SKM-1 (cell line): ENCODE measurements around the gene SMIM32.

ENCODE experiments used
- DNase-seq: peaks from one replicate; lab custom pipeline; 2025; ENCODE audit not compliant: unreplicated experiment; lab: John Stamatoyannopoulos, UW

Gene SMIM32

DNA sequence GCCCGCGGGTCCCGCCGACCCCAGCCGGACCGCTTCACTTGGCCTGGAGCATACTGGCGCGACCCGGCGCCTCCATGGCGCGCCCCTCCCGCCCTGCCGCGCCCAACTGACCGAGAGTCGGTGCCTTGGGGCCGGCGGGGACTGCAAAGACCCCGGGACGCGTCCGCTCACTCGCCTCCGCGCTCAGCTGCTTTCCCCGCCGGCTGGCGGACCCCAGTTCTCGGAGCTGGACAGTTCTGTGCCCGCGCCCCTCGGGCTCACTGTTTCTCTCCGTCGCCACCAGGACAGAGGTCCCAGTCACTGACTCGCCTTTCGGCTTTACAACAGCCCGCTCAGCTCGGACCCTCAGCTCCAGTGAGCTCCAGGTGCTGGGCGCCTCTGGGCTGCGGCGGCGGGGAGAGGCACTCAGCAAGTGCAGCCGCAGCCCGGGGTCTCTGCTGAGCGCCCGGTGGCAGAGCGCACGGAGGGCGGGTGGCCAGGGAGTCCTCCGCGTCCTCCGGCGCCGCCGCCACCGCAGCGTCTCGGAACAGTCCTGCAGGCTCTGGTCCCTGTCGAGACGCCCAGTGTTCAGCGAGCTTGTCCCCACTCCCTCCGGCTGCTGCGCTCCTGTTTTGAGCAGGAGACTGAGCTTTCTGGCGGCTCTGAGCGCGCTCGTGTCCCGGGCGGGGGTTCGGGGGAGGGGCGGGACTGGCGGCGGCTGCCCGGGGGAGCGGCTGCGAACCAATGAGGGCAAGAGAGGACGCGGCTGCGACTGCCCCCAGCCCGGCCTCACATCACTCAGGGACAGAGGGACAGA lies at the start of gene SMIM32:
Gene SMIM32 (minus strand): TSS at position 637 of the 796 bp plus-strand sequence. CDS start 638 bp downstream, outside the sequence.
- DNase-seq: no peak

DNA sequence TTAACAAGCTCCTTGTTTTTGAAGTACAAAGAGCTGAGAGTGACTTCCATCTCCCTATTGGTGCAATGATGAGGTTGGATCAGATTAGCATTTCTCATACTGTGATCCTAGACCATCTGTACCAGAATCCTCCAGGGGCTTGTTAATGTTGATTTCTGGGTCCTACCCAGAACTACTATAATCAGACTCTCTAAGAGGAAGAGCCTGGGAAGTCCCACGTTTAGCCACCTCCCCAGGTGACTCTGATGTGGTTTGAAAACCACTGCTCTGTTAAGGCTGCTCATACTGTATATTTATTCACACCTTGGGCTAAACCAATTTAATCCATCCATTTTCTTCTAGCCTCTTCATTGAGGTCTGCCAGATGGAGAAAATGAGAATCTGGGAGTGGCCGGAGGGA lies 49.6 kb upstream of the SMIM32 start:
- no peak for DNase-seq

- no peak for DNase-seq
These were observed 49.2 kb upstream of the SMIM32 start for GRCh38 chr5:136242136-136242535.

GRCh38 chr5:136240894-136241293 lies 47.9 kb upstream of the SMIM32 start:
- no peak for DNase-seq

GRCh38 chr5:136236479-136237083 lies 43.6 kb upstream of the SMIM32 start:
- no peak for DNase-seq

DNA sequence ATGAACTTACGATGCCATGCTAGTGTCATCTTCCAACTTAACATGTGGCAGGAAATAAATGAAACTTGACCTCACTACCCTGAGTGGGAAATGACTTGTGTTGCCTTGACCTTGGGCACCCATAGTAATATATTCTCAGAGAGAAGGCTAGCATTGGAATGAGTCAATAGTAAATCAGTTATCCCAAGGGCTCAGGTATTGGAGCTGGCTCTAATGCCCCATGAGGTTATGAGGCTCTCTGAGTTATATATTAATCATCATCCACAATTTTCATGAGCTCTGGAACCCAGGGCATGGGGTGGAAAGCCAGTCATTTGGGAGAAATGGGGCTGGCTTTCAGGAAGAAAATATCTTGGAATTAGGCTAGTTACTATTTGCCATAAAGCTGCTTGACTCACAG lies 42.4 kb upstream of the SMIM32 start:
- no peak for DNase-seq

GRCh38 chr5:136232316-136232715 lies 39.4 kb upstream of the SMIM32 start:
- DNase-seq: no peak

- no peak for DNase-seq
These were observed 37.2 kb upstream of the SMIM32 start for GRCh38 chr5:136230176-136230575.

DNA sequence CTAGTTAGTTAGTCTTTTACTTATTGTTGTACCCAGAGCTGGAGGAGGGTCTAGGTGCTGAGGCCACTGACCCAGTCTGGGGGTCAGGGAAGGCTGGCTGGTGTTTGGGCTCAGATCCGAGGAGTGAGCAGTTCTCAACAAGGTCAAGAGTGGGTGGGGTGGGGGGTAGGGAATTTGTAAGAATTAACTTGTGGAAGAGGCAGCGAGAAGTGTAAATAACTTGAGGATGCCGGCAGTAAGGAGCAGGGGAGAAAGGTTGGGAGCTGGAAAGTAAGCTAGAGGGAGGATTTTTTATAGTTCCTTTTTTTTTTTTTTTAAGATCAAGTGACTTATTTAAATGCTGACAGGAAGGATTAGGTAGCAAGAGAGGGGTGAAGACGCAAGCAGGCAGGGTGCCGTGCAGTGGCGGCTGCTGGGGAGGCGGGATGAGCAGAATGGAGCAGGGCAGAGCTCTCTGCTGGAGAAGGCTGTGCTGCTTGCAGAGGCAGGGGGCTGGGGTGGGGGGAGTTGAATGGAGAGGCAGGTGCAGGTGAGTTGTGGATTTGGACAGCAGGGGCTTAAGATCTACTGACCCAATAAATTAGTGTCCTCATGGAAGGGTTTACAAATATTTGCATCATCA lies 35.3 kb upstream of the SMIM32 start:
- no peak for DNase-seq

DNA sequence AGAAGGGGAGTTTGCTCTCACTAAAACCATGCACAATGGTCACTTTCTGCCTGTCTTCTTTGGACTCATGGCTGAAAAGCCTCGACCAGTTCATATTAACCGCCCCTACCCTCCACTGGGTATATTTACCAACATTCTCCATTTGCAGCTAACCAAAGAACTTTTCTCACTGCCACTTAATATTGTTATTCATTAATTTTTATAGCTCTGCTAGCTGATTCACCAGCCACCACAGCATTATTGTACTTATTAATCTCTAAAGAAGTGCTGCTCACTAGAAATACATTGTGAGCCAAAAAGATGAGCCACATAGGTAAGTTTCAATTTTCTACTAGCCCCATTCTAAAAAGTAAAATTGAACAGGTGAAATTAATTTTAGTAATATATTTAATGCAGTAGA lies 33.4 kb upstream of the SMIM32 start:
- DNase-seq: no peak

DNA sequence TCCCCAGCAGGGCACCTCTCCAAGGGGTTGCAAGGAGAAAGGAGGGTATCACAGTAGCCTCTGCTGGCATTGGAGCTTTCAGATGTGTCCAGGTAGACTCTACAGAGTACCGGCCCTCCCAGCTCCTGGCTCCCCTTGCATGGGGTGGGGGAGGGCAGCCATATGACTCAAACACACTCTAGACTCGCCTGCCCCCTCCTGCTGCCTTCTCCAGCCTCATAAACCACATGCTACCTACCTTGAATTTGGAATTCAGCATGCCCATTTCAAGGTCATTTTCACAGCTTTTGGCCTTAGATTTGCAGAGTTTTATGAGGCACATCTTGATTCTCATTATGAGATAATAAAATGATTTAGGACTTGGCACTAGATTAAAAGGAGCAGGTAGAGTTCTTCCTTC lies 32.8 kb upstream of the SMIM32 start:
- DNase-seq: no peak

DNA sequence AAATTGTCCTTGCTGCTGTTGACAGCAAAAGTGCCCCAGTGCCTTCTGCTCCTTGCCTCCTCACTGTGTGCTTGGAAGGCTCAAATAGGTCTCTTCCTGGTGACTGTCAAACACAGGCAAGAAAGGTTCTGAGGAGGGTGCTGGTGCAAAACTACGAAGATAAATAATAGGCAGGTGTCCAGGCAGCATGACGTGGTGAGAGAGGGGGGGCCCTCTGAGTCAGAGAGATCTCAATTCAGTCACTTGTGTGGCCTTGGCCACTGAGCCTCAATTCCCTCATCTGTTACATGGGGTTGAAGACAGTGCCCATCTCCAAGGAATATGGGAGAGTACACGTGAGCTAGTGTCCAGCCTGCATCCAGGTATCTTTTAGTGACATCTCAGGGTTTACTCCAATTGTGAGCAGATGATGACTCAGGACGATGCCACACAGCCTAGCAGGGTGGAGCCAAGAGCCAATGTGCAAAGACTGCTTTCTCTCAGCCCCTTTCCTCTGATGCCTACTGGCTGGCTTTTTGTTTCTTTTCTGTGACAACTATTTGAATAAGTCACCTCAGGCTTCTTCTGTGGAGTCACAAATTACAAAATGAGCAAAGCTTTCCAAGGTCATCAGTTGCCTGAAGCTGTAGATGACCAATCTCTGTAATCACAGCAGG lies 29.7 kb upstream of the SMIM32 start:
- DNase-seq: no peak

GRCh38 chr5:136221340-136221739 lies 28.4 kb upstream of the SMIM32 start:
- DNase-seq: no peak

GRCh38 chr5:136216230-136216629 lies 23.3 kb upstream of the SMIM32 start:
- DNase-seq: no peak

- no peak for DNase-seq
These were observed 22.9 kb upstream of the SMIM32 start for GRCh38 chr5:136215812-136216211.

- DNase-seq: no peak
These were observed 21.0 kb upstream of the SMIM32 start for GRCh38 chr5:136213919-136214493.

DNA sequence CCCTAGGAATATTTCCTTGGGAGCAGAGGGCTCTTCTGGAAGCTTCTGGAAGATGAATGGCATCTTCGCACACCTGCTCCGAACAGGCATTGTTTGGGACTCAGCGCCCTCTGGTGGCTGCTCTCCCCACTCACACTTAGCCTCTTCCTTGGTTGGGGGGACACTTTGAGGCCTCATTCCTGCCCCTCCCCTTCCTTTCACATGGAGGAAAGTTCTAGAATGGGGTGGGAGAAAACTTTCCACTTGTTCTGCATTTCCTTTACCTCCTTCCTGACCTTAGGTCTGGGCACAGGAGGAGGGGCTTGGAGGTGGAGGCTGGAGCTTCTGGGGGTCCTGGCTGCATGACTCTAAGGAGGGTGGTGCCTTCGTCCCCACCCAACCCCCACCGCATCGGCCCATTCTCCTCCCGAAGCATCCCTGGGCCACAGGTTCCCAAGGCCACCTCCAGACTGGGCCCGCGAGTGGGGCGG lies 19.3 kb upstream of the SMIM32 start:
- DNase-seq: no peak

GRCh38 chr5:136211282-136212040 lies 18.5 kb upstream of the SMIM32 start:
- DNase-seq: no peak

- no peak for DNase-seq
These were observed 17.3 kb upstream of the SMIM32 start for GRCh38 chr5:136210259-136210658.

DNA sequence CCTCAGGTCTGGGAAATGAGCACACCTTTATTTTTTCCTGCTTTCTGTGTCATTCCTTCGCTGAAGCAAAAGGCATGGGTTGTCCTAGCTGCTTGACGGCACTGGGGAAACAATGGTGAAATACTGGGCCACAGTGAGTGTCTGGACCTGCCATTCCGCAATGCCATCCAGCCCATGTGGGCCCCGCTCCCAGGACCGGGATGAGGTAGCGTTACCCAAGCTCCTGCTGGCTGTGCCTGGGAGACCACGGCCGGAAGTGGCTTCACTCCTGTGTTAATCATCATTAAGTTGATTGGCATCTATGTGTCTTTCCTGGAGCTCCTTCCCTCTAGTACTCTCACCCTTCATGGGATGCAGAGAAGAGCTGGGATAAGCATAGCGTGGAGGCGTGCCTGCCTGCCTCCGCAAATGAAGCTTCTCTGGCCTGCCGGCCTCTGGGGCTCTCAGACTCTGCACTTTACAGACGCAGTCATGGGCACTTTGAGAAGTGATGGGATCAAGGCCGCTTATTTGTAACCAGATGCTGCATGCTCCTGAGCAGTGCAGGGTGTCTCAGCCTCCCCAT lies 16.5 kb upstream of the SMIM32 start:
- DNase-seq: no peak
